ENCODE measurements around the gene SLC13A1.

Gene SLC13A1

GRCh38 chr7:123199883-123200282 is at the start of gene SLC13A1:
SLC13A1 (minus strand) TSS chr7:123199969; CDS start chr7:123199946, 23 bp downstream.
- Histone ChIP-seq H3F3A (ENCODE audit: control insufficient read depth, insufficient read depth) (no peaks in the 10 kb centered on the region), H3K36me3 (ENCODE audit: control insufficient read depth, low read length) (no peaks in the 10 kb centered on the region), H3K9me2 (replicated peaks; ENCODE audit: control insufficient read depth, low read length) (no peaks in the 10 kb centered on the region), H3K4me3 (ENCODE audit: low read length) (no peak within 1 kb of the TSS), H3K79me2 (ENCODE audit: control insufficient read depth, low read length) (no peaks in the 10 kb centered on the region), H3K9me3 (ENCODE audit: control insufficient read depth, insufficient read depth, low read length) (no peaks in the 10 kb centered on the region), H3K4me2 (ENCODE audit: low read length) (no peak within 1 kb of the TSS), H4K20me1 (ENCODE audit: control insufficient read depth, insufficient read depth, low read depth, low read length) (no peaks in the 10 kb centered on the region), H3K4me1 (ENCODE audit: control insufficient read depth, low read length) (no peaks in the 10 kb centered on the region), H3K27me3 (ENCODE audit: control insufficient read depth, low read length) (no peaks in the 10 kb centered on the region), H3K27ac (ENCODE audit: low read depth, low read length) (no peak within 1 kb of the TSS)
- TF ChIP-seq, protein P1, sequence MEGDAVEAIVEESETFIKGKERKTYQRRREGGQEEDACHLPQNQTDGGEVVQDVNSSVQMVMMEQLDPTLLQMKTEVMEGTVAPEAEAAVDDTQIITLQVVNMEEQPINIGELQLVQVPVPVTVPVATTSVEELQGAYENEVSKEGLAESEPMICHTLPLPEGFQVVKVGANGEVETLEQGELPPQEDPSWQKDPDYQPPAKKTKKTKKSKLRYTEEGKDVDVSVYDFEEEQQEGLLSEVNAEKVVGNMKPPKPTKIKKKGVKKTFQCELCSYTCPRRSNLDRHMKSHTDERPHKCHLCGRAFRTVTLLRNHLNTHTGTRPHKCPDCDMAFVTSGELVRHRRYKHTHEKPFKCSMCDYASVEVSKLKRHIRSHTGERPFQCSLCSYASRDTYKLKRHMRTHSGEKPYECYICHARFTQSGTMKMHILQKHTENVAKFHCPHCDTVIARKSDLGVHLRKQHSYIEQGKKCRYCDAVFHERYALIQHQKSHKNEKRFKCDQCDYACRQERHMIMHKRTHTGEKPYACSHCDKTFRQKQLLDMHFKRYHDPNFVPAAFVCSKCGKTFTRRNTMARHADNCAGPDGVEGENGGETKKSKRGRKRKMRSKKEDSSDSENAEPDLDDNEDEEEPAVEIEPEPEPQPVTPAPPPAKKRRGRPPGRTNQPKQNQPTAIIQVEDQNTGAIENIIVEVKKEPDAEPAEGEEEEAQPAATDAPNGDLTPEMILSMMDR (IDR thresholded peaks at IDR 0.05; ENCODE audit: low read depth, low read length, poor library complexity, severe bottlenecking), result no peak
- TF ChIP-seq EZH2phosphoT487 (IDR thresholded peaks at IDR 0.05; ENCODE audit: borderline replicate concordance, low read length), result no peak

DNA sequence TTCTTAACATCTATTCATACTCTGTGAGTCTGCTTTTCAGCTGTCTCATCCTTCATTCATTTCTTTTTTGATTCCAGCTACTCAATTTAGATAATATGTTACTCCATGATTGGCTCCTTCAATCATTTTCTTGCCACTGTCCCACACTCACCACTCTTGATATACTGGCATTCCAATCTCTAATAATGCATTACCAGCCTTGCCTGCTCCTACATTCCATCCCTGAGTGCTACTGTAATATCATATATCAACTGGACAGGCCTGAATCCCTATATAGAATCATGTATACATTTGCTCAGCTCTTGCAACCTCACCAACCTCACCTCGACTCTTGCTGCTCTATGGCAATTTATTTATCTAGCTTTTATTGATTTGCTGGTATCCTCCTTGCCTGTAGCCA is 45.0 kb upstream of the SLC13A1 start:
- Histone ChIP-seq H3K36me3 (ENCODE audit: control insufficient read depth, low read length) (no peaks in the 10 kb centered on the region), H3K4me3 (ENCODE audit: low read length) (no peak overlapping the region), H3K79me2 (ENCODE audit: control insufficient read depth, low read length) (no peaks in the 10 kb centered on the region), H4K20me1 (ENCODE audit: control insufficient read depth, insufficient read depth, low read depth, low read length) (no peaks in the 10 kb centered on the region), H3K4me1 (ENCODE audit: control insufficient read depth, low read length) (no peaks in the 10 kb centered on the region), H3K27me3 (ENCODE audit: control insufficient read depth, low read length) (no peaks in the 10 kb centered on the region), H3K27ac (ENCODE audit: low read depth, low read length) (no peak overlapping the region), H3K9me3 (ENCODE audit: control insufficient read depth, insufficient read depth, low read length) (no peaks in the 10 kb centered on the region), H3K9me2 (replicated peaks; ENCODE audit: control insufficient read depth, low read length) (no peaks in the 10 kb centered on the region), H3F3A (ENCODE audit: control insufficient read depth, insufficient read depth) (no peaks in the 10 kb centered on the region), H3K4me2 (ENCODE audit: low read length) (no peak overlapping the region)
- no peak for TF ChIP-seq EZH2phosphoT487 (IDR thresholded peaks at IDR 0.05; ENCODE audit: borderline replicate concordance, low read length)
- TF ChIP-seq, protein P1 (IDR thresholded peaks at IDR 0.05; ENCODE audit: low read depth, low read length, poor library complexity, severe bottlenecking), result no peak

- no peaks in the 10 kb centered on the region for H3K4me1 ChIP-seq (ENCODE audit: control insufficient read depth, low read length)
- H3K27me3 ChIP-seq (ENCODE audit: control insufficient read depth, low read length), result no peaks in the 10 kb centered on the region
- no peaks in the 10 kb centered on the region for H3K36me3 ChIP-seq (ENCODE audit: control insufficient read depth, low read length)
- H3K9me3 ChIP-seq (ENCODE audit: control insufficient read depth, insufficient read depth, low read length), result no peaks in the 10 kb centered on the region
- H4K20me1 ChIP-seq (ENCODE audit: control insufficient read depth, insufficient read depth, low read depth, low read length), result no peaks in the 10 kb centered on the region
- no peak overlapping the region for H3K4me3 ChIP-seq (ENCODE audit: low read length)
- TF ChIP-seq, protein P1 (IDR thresholded peaks at IDR 0.05; ENCODE audit: low read depth, low read length, poor library complexity, severe bottlenecking), result no peak
- no peak for TF ChIP-seq EZH2phosphoT487 (IDR thresholded peaks at IDR 0.05; ENCODE audit: borderline replicate concordance, low read length)
- H3K27ac ChIP-seq (ENCODE audit: low read depth, low read length), result no peak overlapping the region
- H3F3A ChIP-seq (ENCODE audit: control insufficient read depth, insufficient read depth), result no peaks in the 10 kb centered on the region
- H3K79me2 ChIP-seq (ENCODE audit: control insufficient read depth, low read length), result no peaks in the 10 kb centered on the region
- no peaks in the 10 kb centered on the region for H3K9me2 ChIP-seq (replicated peaks; ENCODE audit: control insufficient read depth, low read length)
- no peak overlapping the region for H3K4me2 ChIP-seq (ENCODE audit: low read length)
These were observed 42.8 kb upstream of the SLC13A1 start for GRCh38 chr7:123242467-123243092.

Data from DOHH2 (cell line).